HL-60 (cell line): ENCODE results near the gene PTPRD.

Source experiments
- DNase-seq, 2 experiments: peaks; one replicate each; pipeline ENCODE4 v3.0.0-alpha.2; 2010 to 2020; ENCODE audit warnings: low read depth in 1 of 2, low spot score in 1 of 2
- H3K27ac ChIP-seq: fragments of 250-450 bp; sonication (Bioruptor Pico); replicated peaks from 2 replicates; pipeline ENCODE4 v1.5.1; 2020; ENCODE audit warnings: mild to moderate bottlenecking, moderate library complexity
- H3K27me3 ChIP-seq: fragments of 250-450 bp; sonication (Bioruptor Pico); 2 replicates; pipeline ENCODE4 v1.5.1; 2021; ENCODE audit warnings: mild to moderate bottlenecking, moderate library complexity; ENCODE audit not compliant: insufficient read depth, poor library complexity, severe bottlenecking
- H3K4me3 ChIP-seq: replicated peaks from 2 replicates; pipeline ENCODE4 v1.5.1; 2011; ENCODE audit warnings: mild to moderate bottlenecking, control low read depth, low read length; ENCODE audit not compliant: insufficient read depth
- GABPA ChIP-seq: IDR thresholded peaks from 2 replicates; pipeline ENCODE4 v1.6.1; 2012; ENCODE audit warnings: low read depth
- POLR2AphosphoS5 ChIP-seq: IDR thresholded peaks from 2 replicates; pipeline ENCODE4 v1.6.1; 2012; ENCODE audit warnings: low read depth
- SPI1 ChIP-seq: IDR thresholded peaks from 2 replicates; pipeline ENCODE4 v1.6.1; 2012; ENCODE audit warnings: low read depth, mild to moderate bottlenecking, borderline replicate concordance
- TF ChIP-seq, protein P1 (sequence below): IDR thresholded peaks from 2 replicates; pipeline ENCODE4 v1.6.1; 2012; ENCODE audit warnings: low read depth; ENCODE audit not compliant: insufficient replicate concordance
- TF ChIP-seq, protein P2 (sequence below): IDR thresholded peaks from one replicate; pipeline ENCODE4 v1.5.1; 2011; ENCODE audit warnings: low read length, control low read depth, inconsistent platforms; ENCODE audit not compliant: insufficient read depth

PTPRD gene

DNA sequence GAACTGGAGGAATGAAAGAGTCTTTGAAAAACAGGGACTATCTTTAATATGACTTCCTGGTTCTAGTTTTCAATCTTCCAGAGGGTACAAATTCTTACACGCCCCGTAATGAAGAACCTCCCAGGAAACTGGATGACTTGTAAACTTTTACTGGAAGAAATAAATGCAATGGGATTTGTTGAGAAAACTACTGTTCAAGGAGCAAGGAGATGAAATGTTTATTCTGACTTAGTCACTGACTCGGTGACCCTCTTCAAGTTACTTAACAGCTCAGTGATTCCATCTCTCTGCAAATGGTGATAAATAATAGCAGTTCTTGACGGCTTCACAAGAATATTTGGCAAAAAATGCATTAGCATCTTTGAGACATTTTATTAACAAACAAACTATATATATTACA lies 858.6 kb downstream of the PTPRD start:
- DNase-seq: no peak
- H3K27ac ChIP-seq: no peak overlapping the region

DNA sequence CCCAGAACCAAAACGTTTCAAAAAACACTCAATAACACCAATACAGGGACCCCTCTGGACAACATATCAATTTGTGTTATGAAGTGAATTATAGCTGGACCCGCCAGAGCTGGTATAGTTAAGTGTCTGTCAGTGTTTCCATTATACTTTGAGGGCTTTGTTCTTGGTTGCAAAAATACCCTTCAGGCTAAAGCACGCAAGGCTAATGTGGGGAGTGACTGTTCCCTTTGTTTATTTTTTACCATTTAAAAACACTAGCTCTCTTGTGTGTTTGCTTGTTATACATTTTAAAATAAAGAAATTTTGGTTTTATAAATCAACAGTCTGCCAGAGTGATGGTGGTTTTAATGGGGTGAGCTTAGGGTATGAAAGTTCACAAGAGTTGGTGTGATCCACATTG lies 859.5 kb downstream of the PTPRD start:
- Histone ChIP-seq H3K4me3 (no peak overlapping the region), H3K27me3 (no peaks in the 10 kb centered on the region), H3K27ac (no peak overlapping the region)
- no peak for TF ChIP-seq GABPA
- TF ChIP-seq, protein P1, sequence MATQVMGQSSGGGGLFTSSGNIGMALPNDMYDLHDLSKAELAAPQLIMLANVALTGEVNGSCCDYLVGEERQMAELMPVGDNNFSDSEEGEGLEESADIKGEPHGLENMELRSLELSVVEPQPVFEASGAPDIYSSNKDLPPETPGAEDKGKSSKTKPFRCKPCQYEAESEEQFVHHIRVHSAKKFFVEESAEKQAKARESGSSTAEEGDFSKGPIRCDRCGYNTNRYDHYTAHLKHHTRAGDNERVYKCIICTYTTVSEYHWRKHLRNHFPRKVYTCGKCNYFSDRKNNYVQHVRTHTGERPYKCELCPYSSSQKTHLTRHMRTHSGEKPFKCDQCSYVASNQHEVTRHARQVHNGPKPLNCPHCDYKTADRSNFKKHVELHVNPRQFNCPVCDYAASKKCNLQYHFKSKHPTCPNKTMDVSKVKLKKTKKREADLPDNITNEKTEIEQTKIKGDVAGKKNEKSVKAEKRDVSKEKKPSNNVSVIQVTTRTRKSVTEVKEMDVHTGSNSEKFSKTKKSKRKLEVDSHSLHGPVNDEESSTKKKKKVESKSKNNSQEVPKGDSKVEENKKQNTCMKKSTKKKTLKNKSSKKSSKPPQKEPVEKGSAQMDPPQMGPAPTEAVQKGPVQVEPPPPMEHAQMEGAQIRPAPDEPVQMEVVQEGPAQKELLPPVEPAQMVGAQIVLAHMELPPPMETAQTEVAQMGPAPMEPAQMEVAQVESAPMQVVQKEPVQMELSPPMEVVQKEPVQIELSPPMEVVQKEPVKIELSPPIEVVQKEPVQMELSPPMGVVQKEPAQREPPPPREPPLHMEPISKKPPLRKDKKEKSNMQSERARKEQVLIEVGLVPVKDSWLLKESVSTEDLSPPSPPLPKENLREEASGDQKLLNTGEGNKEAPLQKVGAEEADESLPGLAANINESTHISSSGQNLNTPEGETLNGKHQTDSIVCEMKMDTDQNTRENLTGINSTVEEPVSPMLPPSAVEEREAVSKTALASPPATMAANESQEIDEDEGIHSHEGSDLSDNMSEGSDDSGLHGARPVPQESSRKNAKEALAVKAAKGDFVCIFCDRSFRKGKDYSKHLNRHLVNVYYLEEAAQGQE: no peak
- no peak for TF ChIP-seq POLR2AphosphoS5
- TF ChIP-seq, protein P2, sequence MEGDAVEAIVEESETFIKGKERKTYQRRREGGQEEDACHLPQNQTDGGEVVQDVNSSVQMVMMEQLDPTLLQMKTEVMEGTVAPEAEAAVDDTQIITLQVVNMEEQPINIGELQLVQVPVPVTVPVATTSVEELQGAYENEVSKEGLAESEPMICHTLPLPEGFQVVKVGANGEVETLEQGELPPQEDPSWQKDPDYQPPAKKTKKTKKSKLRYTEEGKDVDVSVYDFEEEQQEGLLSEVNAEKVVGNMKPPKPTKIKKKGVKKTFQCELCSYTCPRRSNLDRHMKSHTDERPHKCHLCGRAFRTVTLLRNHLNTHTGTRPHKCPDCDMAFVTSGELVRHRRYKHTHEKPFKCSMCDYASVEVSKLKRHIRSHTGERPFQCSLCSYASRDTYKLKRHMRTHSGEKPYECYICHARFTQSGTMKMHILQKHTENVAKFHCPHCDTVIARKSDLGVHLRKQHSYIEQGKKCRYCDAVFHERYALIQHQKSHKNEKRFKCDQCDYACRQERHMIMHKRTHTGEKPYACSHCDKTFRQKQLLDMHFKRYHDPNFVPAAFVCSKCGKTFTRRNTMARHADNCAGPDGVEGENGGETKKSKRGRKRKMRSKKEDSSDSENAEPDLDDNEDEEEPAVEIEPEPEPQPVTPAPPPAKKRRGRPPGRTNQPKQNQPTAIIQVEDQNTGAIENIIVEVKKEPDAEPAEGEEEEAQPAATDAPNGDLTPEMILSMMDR: no peak
- TF ChIP-seq SPI1: no peak
- DNase-seq: no peak

More for the DNA sequence above, 858.6 kb downstream of the PTPRD start:
- H3K4me3 ChIP-seq: no peak overlapping the region
- no peaks in the 10 kb centered on the region for H3K27me3 ChIP-seq
- TF ChIP-seq GABPA: no peak
- TF ChIP-seq, protein P2: no peak
- TF ChIP-seq, protein P1: no peak
- TF ChIP-seq POLR2AphosphoS5: no peak
- TF ChIP-seq SPI1: no peak

DNA sequence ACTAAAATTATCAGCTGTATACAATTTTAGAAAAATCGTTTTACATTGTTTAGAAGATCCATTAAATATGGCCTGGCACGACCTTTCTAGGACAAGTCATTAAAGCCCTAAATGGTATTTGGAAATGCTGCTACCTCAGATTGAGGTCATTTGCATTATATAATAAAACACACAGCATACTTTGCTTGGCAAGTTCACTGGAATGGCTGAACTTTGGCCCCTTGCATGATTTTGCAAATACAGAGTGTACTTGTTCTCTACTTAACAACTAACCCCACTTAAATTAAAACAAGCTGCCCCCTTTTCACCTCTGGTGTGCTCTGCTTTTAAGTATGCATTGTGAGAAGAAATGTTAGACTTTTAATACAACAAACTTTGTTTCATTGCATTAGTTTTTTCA lies 860.1 kb downstream of the PTPRD start:
- no peak for DNase-seq
- no peak overlapping the region for H3K27ac ChIP-seq
- no peak overlapping the region for H3K4me3 ChIP-seq
- H3K27me3 ChIP-seq: no peaks in the 10 kb centered on the region
- TF ChIP-seq GABPA: no peak
- TF ChIP-seq, protein P2: no peak
- TF ChIP-seq SPI1: no peak
- no peak for TF ChIP-seq POLR2AphosphoS5
- TF ChIP-seq, protein P1: no peak
